PC-3 (cell line): ENCODE measurements around the gene PAX5. TPM values are rescaled to one million over a fixed set of nuclear protein-coding genes. Genes with fewer than 3 reads are reported as not detected.

Experiments
- ATAC-seq: fragments of 200-7000 bp; cut with Tn5 transposase; 2 replicates; pipeline ENCODE4 v1.9.1; 2020; ENCODE audit warnings: mild to moderate bottlenecking, moderate library complexity
- BruUV-seq: library from RNA; stranded (reverse); fragments of 400-500 nt; replicated peaks from 2 replicates; lab custom pipeline; 2021; lab: Mats Ljungman, UMichigan
- CTCF ChIA-PET: fragments of 300-600 bp; sonication (Branson Sonifier 250); formaldehyde crosslinking; loops from one replicate; lab custom pipeline; 2022; ENCODE audit warnings: antibody characterized with exemption; lab: Charles Lee
- POLR2A ChIA-PET: fragments of 300-600 bp; sonication (Branson Sonifier 250); formaldehyde crosslinking; loops from one replicate; lab custom pipeline; 2022; ENCODE audit warnings: antibody characterized with exemption; ENCODE audit not compliant: unreplicated experiment; lab: Charles Lee
- DNase-seq: peaks from one replicate; pipeline ENCODE4 v3.0.0-alpha.2; 2015
- H2AFZ ChIP-seq: fragments of 300-600 bp; sonication (generic); 2 replicates; pipeline ENCODE4 v1.6.0; 2016; ENCODE audit warnings: antibody characterized with exemption, low read length
- H3F3A ChIP-seq: fragments of 300-600 bp; sonication (generic); one replicate; pipeline ENCODE4 v1.6.0; 2017; ENCODE audit warnings: antibody characterized with exemption, low read length, control low read depth, mild to moderate bottlenecking; ENCODE audit not compliant: unreplicated experiment
- H3K27ac ChIP-seq: fragments of 300-600 bp; sonication (generic); 2 replicates; pipeline ENCODE4 v1.5.1; 2016; ENCODE audit warnings: mild to moderate bottlenecking, low read length
- H3K27me3 ChIP-seq: fragments of 300-600 bp; sonication (generic); 2 replicates; pipeline ENCODE4 v1.6.1; 2016; ENCODE audit warnings: low read length, mixed read lengths
- H3K36me3 ChIP-seq: fragments of 300-600 bp; sonication (generic); 2 replicates; pipeline ENCODE4 v1.6.1; 2016; ENCODE audit warnings: low read depth, mixed run types, low read length, mixed read lengths
- H3K4me1 ChIP-seq: fragments of 300-600 bp; sonication (generic); 2 replicates; pipeline ENCODE4 v1.5.1; 2016; ENCODE audit warnings: low read length; ENCODE audit not compliant: insufficient read depth
- H3K4me2 ChIP-seq: fragments of 300-600 bp; sonication (generic); 2 replicates; pipeline ENCODE4 v1.6.0; 2016; ENCODE audit warnings: low read length
- H3K4me3 ChIP-seq: fragments of 300-600 bp; sonication (generic); 2 replicates; pipeline ENCODE4 v1.5.1; 2016; ENCODE audit warnings: mild to moderate bottlenecking, low read length, mixed read lengths
- H3K79me2 ChIP-seq: fragments of 300-600 bp; sonication (generic); 2 replicates; pipeline ENCODE4 v1.6.1; 2017; ENCODE audit warnings: low read length, mixed read lengths
- H3K9ac ChIP-seq: fragments of 300-600 bp; sonication (generic); 2 replicates; pipeline ENCODE4 v1.6.0; 2016; ENCODE audit warnings: mild to moderate bottlenecking, low read length
- H3K9me2 ChIP-seq: fragments of 300-600 bp; sonication (generic); replicated peaks from 2 replicates; pipeline ENCODE4 v1.6.1; 2016; ENCODE audit warnings: mixed run types, low read length, mixed read lengths
- H3K9me3 ChIP-seq: fragments of 300-600 bp; sonication (generic); 2 replicates; pipeline ENCODE4 v1.6.1; 2016; ENCODE audit warnings: low read length, mixed read lengths
- H4K20me1 ChIP-seq: fragments of 300-600 bp; sonication (generic); 2 replicates; pipeline ENCODE4 v1.6.1; 2016; ENCODE audit warnings: low read length, mixed read lengths
- EZH2 ChIP-seq: fragments of 300-600 bp; sonication (generic); IDR thresholded peaks from one replicate; pipeline ENCODE4 v1.6.1; 2017; ENCODE audit warnings: antibody characterized with exemption, mild to moderate bottlenecking, low read length; ENCODE audit not compliant: unreplicated experiment
- EZH2phosphoT487 ChIP-seq: fragments of 300-600 bp; sonication (generic); IDR thresholded peaks from 2 replicates; pipeline ENCODE4 v1.6.1; 2018; ENCODE audit warnings: mild to moderate bottlenecking, antibody characterized with exemption, low read length, borderline replicate concordance
- intact Hi-C: fragments of 100-400 bp; cut with micrococcal nuclease; formaldehyde crosslinking; loops from 2 replicates; pipeline ENCODE4 v1.9.0; 2023
- total RNA-seq: library from RNA; depleted of rRNA; stranded (reverse); fragments of >200 nt; gene quantifications from 2 replicates; pipeline ENCODE4 v1.2.3, GENCODE V29; 2014
- TF ChIP-seq, protein P1 (sequence below): fragments of 300-600 bp; sonication (generic); conservative IDR thresholded peaks from 2 replicates; pipeline ENCODE4 v1.5.1; 2017; ENCODE audit warnings: antibody characterized with exemption, low read depth, mild to moderate bottlenecking, low read length

PAX5 gene
- total RNA-seq, 1 experiment from 2014 or later: not detected

DNA sequence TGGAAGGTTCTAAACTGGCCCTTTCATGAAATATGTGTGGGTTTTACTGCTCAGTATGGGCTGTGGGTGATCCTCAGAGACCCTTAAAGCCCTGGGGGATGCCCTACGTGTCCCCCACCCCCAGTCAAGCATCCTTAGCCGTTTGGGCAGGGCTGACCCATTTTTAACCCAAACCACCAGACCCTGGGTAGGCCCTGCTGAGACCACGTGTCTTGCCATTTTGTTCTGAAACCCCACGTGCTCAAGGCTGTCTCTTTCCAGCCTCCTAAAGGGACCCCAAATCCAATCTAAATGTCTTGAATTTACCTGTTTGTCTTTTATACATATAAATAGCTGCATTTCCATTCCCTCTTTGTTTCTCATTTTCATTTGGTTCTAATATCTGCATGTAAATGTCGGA, 94.9 kb downstream of the PAX5 start:
- Histone ChIP-seq H3K4me3 (no peak overlapping the region), H3K4me1 (no peaks in the 10 kb centered on the region), H2AFZ (no peak overlapping the region), H3F3A (no peaks in the 10 kb centered on the region), H3K27ac (no peak overlapping the region), H4K20me1 (no peaks in the 10 kb centered on the region), H3K36me3 (no peaks in the 10 kb centered on the region), H3K4me2 (no peak overlapping the region), H3K9me2 (no peaks in the 10 kb centered on the region), H3K27me3 (no peaks in the 10 kb centered on the region), H3K9me3 (no peaks in the 10 kb centered on the region), H3K9ac (no peak overlapping the region), H3K79me2 (no peaks in the 10 kb centered on the region)
- CTCF ChIA-PET: no interaction called here
- no TSS peak for BruUV-seq
- no peak for TF ChIP-seq EZH2phosphoT487
- TF ChIP-seq, protein P1, sequence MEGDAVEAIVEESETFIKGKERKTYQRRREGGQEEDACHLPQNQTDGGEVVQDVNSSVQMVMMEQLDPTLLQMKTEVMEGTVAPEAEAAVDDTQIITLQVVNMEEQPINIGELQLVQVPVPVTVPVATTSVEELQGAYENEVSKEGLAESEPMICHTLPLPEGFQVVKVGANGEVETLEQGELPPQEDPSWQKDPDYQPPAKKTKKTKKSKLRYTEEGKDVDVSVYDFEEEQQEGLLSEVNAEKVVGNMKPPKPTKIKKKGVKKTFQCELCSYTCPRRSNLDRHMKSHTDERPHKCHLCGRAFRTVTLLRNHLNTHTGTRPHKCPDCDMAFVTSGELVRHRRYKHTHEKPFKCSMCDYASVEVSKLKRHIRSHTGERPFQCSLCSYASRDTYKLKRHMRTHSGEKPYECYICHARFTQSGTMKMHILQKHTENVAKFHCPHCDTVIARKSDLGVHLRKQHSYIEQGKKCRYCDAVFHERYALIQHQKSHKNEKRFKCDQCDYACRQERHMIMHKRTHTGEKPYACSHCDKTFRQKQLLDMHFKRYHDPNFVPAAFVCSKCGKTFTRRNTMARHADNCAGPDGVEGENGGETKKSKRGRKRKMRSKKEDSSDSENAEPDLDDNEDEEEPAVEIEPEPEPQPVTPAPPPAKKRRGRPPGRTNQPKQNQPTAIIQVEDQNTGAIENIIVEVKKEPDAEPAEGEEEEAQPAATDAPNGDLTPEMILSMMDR: no peak
- DNase-seq (no peak), ATAC-seq (no peak)
- POLR2A ChIA-PET: no interaction called here
- intact Hi-C loops: no loop called here

DNA sequence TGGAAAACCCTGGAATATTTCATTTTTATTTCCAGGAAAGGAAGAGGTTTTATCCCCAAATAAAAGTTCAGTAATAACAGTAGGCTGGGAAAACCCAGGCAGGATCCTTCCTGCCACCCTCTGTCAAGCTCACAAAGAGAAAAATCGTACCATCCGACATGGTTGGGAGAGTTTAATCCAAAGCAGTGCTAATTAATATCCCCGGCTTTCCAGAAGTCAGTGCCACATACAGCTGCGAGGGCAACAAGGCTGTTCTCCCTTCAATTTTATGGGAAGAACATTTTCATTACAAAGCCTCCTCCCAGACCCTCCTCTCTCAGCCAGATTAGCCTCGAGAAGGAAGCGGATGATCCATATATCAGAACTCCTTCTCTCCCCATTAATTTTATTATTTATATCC, 95.5 kb downstream of the PAX5 start:
- Histone ChIP-seq H3K9ac (no peak overlapping the region), H3K27ac (no peak overlapping the region), H3K79me2 (no peaks in the 10 kb centered on the region), H3F3A (no peaks in the 10 kb centered on the region), H3K4me1 (no peaks in the 10 kb centered on the region), H4K20me1 (no peaks in the 10 kb centered on the region), H2AFZ (no peak overlapping the region), H3K4me2 (no peak overlapping the region), H3K36me3 (no peaks in the 10 kb centered on the region), H3K4me3 (no peak overlapping the region), H3K9me2 (no peaks in the 10 kb centered on the region), H3K27me3 (no peaks in the 10 kb centered on the region), H3K9me3 (no peaks in the 10 kb centered on the region)
- POLR2A ChIA-PET: no interaction called here
- CTCF ChIA-PET: no interaction called here
- no peak for TF ChIP-seq EZH2
- TF ChIP-seq EZH2phosphoT487: no peak
- TF ChIP-seq, protein P1: no peak
- no peak for ATAC-seq
- intact Hi-C loops: no loop called here
- DNase-seq: no peak
- no TSS peak for BruUV-seq

DNA sequence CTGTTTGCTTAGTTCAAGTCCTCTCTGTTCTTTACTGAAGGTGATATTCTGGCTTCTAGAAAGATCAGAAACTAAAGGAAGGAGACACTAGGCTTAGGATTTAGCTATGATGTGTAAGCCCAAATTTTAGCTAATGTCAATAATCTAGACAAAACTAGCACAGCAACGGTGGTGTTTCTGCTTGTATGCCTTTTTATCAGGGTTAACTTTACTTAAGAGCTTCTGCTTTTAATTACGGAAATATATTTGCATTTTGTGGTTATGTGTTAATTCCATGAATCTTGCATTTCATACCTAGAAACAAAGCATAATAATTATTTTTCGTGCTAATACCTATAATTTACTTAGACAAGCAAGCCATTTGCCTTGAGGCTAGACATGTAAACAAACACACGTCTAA, 96.1 kb downstream of the PAX5 start:
- Histone ChIP-seq H3K79me2 (no peaks in the 10 kb centered on the region), H3K4me2 (no peak overlapping the region), H3K4me3 (no peak overlapping the region), H3K27me3 (no peaks in the 10 kb centered on the region), H3K9me3 (no peaks in the 10 kb centered on the region), H4K20me1 (no peaks in the 10 kb centered on the region), H2AFZ (no peak overlapping the region), H3F3A (no peaks in the 10 kb centered on the region), H3K4me1 (no peaks in the 10 kb centered on the region), H3K9ac (no peak overlapping the region), H3K9me2 (no peaks in the 10 kb centered on the region), H3K27ac (no peak overlapping the region), H3K36me3 (no peaks in the 10 kb centered on the region)
- CTCF ChIA-PET: no interaction called here
- no TSS peak for BruUV-seq
- no peak for ATAC-seq
- TF ChIP-seq EZH2phosphoT487 (no peak), EZH2 (no peak)
- TF ChIP-seq, protein P1: no peak
- POLR2A ChIA-PET: no interaction called here
- intact Hi-C loops: no loop called here
- DNase-seq: no peak
